ENCODE results near the gene TCHP. TPM values are rescaled to one million over a fixed set of nuclear protein-coding genes. Genes with fewer than 3 reads are reported as not detected.

The TCHP gene
- total RNA-seq, 4 donors from 2014 or later = 11.4 to 39.6 (median 21.1) TPM

- peaks cover 0 to 49% (median 31%) of the 10 kb centered on the region in 4 donors for H3K4me1 ChIP-seq
- 0% methylated on average over 22 to 36 of the region's 92 CpGs for WGBS, 2 donors
- peak; percentile 67 to 73 for DNase-seq (ENCODE audit: low spot score in 2 of 2)
- H3K36me3 ChIP-seq = no peaks in the 10 kb centered on the region
- peak within 1 kb of the TSS; percentile 79 to 92 (median 84) for H3K4me3 ChIP-seq
- TF ChIP-seq EP300 (IDR thresholded peaks at IDR 0.05) (peak in 1 of 2 donors; percentile 47), CTCF (IDR thresholded peaks at IDR 0.05) (peak; percentile 48 to 99 (median 96)), POLR2A (IDR thresholded peaks at IDR 0.05) (peak; percentile 57 to 70)
- peak within 1 kb of the TSS; percentile 81 to 94 (median 90) for H3K27ac ChIP-seq
- no peaks in the 10 kb centered on the region for H3K9me3 ChIP-seq
- H3K27me3 ChIP-seq = no peaks in the 10 kb centered on the region
Observed at GRCh38 chr12:109880043-109880931, 19.8 kb upstream of the TCHP start, which contains the start of gene GLTP. Gene GLTP, minus strand, starts transcription at chr12:109880541. Its CDS starts 167 bp downstream, at chr12:109880374.

- 6 to 8% methylated on average over 9 of the region's 9 CpGs for WGBS, 2 donors
- no peaks in the 10 kb centered on the region for H3K36me3 ChIP-seq
- TF ChIP-seq POLR2A (IDR thresholded peaks at IDR 0.05) = no peak
- TF ChIP-seq EP300 (IDR thresholded peaks at IDR 0.05) = no peak
- no peak for TF ChIP-seq CTCF (IDR thresholded peaks at IDR 0.05)
- H3K4me1 ChIP-seq = peaks cover 0 to 43% (median 28%) of the 10 kb centered on the region in 4 donors
- H3K27ac ChIP-seq = peak overlapping the region in 3 of 4 donors; percentile 68 to 94 (median 88)
- H3K9me3 ChIP-seq = no peaks in the 10 kb centered on the region
- no peaks in the 10 kb centered on the region for H3K27me3 ChIP-seq
- DNase-seq (ENCODE audit: low spot score in 2 of 2) = no peak
- peak overlapping the region; percentile 61 to 88 (median 74) for H3K4me3 ChIP-seq
Observed at GRCh38 chr12:109880938-109881337, 19.1 kb upstream of the TCHP start.

GRCh38 chr12:109881752-109882151 is 18.3 kb upstream of the TCHP start:
- no peak for DNase-seq (ENCODE audit: low spot score in 2 of 2)
- Histone ChIP-seq H3K9me3 (no peaks in the 10 kb centered on the region), H3K4me3 (no peak overlapping the region), H3K27ac (no peak overlapping the region), H3K4me1 (peaks cover 0 to 35% (median 25%) of the 10 kb centered on the region in 4 donors), H3K27me3 (peaks cover 0 to 3% of the 10 kb centered on the region in 2 donors), H3K36me3 (no peaks in the 10 kb centered on the region)
- 83 to 92% methylated on average over 2 of the region's 2 CpGs for WGBS, 2 donors
- TF ChIP-seq POLR2A (IDR thresholded peaks at IDR 0.05) (no peak), CTCF (IDR thresholded peaks at IDR 0.05) (no peak), EP300 (IDR thresholded peaks at IDR 0.05) (no peak)

- TF ChIP-seq CTCF (IDR thresholded peaks at IDR 0.05) (no peak), POLR2A (IDR thresholded peaks at IDR 0.05) (no peak)
- Histone ChIP-seq H3K36me3 (no peaks in the 10 kb centered on the region), H3K27ac (no peak overlapping the region), H3K9me3 (no peaks in the 10 kb centered on the region), H3K27me3 (peaks cover 0 to 5% of the 10 kb centered on the region in 2 donors), H3K4me3 (no peak overlapping the region), H3K4me1 (peaks cover 0 to 18% (median 16%) of the 10 kb centered on the region in 4 donors)
- no peak for DNase-seq (ENCODE audit: low spot score in 2 of 2)
- WGBS, 2 donors = 67 to 71% methylated on average over 4 of the region's 4 CpGs
Observed at GRCh38 chr12:109883461-109883860, 16.6 kb upstream of the TCHP start.

GRCh38 chr12:109885616-109886015 is 14.5 kb upstream of the TCHP start:
- no peak for TF ChIP-seq POLR2A (IDR thresholded peaks at IDR 0.05)
- no peak for TF ChIP-seq CTCF (IDR thresholded peaks at IDR 0.05)
- no peak for TF ChIP-seq EP300 (IDR thresholded peaks at IDR 0.05)
- peaks cover 0 to 5% of the 10 kb centered on the region in 2 donors for H3K27me3 ChIP-seq
- no peaks in the 10 kb centered on the region for H3K9me3 ChIP-seq
- no peaks in the 10 kb centered on the region for H3K36me3 ChIP-seq
- H3K4me1 ChIP-seq = peaks cover 0 to 14% (median 5%) of the 10 kb centered on the region in 4 donors
- no peak overlapping the region for H3K4me3 ChIP-seq
- 80 to 85% methylated on average over 10 of the region's 10 CpGs for WGBS, 2 donors
- no peak for DNase-seq (ENCODE audit: low spot score in 2 of 2)
- H3K27ac ChIP-seq = no peak overlapping the region
